Measurements from ENCODE around the gene TMEM163.

TMEM163 gene

DNA sequence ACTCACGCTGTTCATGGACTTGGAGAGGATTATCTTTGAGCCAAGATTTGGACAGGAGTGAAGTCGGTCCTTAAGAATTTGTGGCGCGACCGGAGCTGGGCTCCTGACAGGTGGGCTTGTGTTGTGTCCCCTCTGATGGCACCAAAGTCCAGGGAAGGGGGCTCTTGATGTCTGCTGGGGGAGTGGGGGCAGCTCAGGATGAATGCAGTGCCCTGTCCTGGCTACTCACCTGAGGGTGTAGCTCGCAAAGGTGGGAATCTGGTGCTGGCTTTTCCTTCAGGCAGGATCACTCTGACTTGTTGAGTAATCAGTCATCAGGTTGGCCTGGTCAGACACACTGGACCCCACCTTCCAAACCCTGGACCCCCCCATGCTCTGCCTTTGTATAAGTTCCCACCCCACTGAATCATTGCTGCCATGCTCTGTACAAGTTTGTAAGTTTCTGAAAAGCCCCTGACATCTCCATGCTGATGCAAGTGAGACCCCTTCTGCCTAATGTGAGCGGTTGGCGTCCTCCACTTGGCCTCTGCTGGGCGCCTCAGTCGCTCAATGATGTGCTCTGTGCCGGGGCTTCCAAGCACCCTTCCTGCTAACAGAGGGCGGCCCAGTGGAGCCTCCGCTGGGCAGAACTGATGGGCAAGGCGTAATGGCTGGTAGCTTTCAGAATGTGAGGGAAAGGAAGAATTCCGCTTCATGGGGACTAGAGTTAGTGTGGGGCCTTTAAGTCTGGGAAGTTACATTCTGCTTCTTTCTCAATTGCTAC is 268.9 kb downstream of the TMEM163 start:
- Mint-ChIP-seq H3K9me3 (no peaks in the 10 kb centered on the region), H3K27ac (peak overlapping the region; percentile 32), H3K36me3 (ENCODE audit: low read depth) (peaks cover 21% of the 10 kb centered on the region), H3K4me1 (peaks cover 55% of the 10 kb centered on the region), H3K4me3 (no peak overlapping the region), H3K27me3 (ENCODE audit: low read depth, poor library complexity) (peaks cover 4% of the 10 kb centered on the region)
- no peak for DNase-seq
- TF ChIP-seq, protein P1, sequence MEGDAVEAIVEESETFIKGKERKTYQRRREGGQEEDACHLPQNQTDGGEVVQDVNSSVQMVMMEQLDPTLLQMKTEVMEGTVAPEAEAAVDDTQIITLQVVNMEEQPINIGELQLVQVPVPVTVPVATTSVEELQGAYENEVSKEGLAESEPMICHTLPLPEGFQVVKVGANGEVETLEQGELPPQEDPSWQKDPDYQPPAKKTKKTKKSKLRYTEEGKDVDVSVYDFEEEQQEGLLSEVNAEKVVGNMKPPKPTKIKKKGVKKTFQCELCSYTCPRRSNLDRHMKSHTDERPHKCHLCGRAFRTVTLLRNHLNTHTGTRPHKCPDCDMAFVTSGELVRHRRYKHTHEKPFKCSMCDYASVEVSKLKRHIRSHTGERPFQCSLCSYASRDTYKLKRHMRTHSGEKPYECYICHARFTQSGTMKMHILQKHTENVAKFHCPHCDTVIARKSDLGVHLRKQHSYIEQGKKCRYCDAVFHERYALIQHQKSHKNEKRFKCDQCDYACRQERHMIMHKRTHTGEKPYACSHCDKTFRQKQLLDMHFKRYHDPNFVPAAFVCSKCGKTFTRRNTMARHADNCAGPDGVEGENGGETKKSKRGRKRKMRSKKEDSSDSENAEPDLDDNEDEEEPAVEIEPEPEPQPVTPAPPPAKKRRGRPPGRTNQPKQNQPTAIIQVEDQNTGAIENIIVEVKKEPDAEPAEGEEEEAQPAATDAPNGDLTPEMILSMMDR (IDR thresholded peaks at IDR 0.05) = no peak

DNA sequence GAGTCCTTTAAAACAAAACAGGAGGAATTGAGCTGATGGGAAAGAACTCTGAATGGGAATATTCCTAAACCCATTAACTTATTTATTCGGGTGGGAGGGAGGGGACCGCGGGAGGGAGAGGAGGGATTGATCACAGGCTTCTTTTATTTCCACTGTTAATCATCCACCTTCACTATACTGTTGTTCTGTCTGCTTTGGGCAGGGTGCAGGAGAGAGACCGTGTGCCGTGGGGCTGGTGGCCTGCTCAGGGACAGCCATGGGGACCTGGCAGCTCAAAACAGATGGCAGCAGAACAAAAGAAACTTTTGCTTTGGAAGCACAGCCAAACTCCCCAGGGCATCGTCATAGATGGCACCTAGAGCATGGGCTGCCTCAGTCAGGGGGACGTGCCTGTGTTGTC is 269.6 kb downstream of the TMEM163 start:
- Mint-ChIP-seq H3K36me3 (ENCODE audit: low read depth) (peaks cover 21% of the 10 kb centered on the region), H3K27ac (no peak overlapping the region), H3K4me1 (peaks cover 47% of the 10 kb centered on the region), H3K4me3 (no peak overlapping the region), H3K27me3 (ENCODE audit: low read depth, poor library complexity) (peaks cover 4% of the 10 kb centered on the region), H3K9me3 (no peaks in the 10 kb centered on the region)
- no peak for DNase-seq
- TF ChIP-seq, protein P1 (IDR thresholded peaks at IDR 0.05) = no peak

DNA sequence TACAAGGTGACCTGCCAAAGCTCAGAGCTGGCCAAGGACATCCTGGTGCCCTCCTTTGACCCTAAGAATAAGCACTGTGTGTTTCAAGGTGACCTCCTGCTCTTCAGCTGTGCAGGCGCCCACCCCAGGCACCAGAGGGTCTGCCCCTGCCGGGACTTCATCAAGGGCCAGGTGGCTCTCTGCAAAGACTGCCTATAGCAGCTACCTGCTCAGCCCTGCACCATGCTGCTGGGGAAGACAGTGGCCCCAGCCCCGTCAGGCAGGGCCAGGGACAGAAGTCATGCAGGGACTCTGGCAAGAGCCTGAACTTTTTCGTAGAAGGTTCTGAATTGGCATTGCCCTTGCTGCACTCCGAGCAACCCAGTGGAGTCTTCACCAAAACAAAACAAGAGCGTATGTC is 270.1 kb downstream of the TMEM163 start:
- no peak overlapping the region for H3K4me3 Mint-ChIP-seq
- TF ChIP-seq, protein P1 (IDR thresholded peaks at IDR 0.05) = no peak
- peaks cover 4% of the 10 kb centered on the region for H3K27me3 Mint-ChIP-seq (ENCODE audit: low read depth, poor library complexity)
- no peaks in the 10 kb centered on the region for H3K9me3 Mint-ChIP-seq
- H3K27ac Mint-ChIP-seq = peak overlapping the region; percentile 45
- peaks cover 21% of the 10 kb centered on the region for H3K36me3 Mint-ChIP-seq (ENCODE audit: low read depth)
- peaks cover 42% of the 10 kb centered on the region for H3K4me1 Mint-ChIP-seq
- no peak for DNase-seq

DNA sequence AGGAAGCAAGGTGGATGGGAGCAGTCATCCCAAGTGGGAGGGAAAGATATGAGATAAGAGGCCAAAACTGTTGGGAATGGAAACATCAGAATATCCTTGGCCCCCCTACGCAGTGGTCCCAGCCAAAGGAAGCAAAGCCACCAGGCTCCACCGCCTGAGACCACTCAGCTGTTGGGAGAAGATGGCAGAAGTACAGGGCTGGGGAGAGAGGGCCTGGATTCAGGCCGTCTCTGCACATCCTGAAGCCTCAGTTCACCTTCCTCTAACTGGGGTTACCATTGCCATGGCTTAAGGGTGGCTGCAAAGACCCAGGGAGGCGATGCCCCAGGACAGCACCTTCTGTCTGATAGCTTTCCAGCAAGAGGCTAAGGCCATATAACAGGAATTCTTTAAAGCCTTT is 271.1 kb downstream of the TMEM163 start:
- Mint-ChIP-seq H3K4me3 (no peak overlapping the region), H3K4me1 (peaks cover 40% of the 10 kb centered on the region), H3K27ac (no peak overlapping the region), H3K27me3 (ENCODE audit: low read depth, poor library complexity) (peaks cover 4% of the 10 kb centered on the region), H3K36me3 (ENCODE audit: low read depth) (peaks cover 23% of the 10 kb centered on the region), H3K9me3 (no peaks in the 10 kb centered on the region)
- no peak for DNase-seq
- TF ChIP-seq, protein P1 (IDR thresholded peaks at IDR 0.05) = no peak

DNA sequence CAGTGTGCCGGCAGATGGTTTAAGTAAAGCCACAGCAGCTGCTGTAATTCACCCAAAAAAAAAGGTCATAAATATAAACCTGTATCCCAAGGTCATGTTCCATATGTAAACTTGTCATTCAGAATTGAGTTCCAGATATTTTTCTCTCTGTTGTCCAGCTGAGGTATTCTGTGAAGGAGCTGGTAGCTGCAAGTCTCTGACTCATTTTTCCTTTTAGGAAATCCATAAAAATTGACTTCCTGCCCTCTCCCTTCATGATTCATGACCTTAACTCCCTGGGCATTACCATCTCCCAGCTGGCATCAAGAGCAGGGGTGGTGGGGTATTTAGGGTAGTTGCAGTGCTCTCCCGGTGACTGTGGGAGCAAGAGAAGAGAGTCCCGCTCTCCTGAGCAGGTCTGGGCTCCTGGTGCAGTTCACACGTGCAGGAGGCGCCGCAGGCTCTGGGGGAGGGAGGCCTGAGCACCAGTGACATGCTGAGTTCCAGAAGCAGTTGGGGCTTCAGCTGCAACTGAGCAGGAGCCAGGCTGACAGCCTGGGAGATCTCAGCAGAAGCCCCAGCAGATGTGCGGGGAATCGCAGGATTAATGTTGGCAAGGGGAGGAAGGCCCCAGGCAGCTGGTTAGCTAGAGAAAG is 272.3 kb downstream of the TMEM163 start:
- peaks cover 27% of the 10 kb centered on the region for H3K36me3 Mint-ChIP-seq (ENCODE audit: low read depth)
- H3K27ac Mint-ChIP-seq = peak overlapping the region; percentile 50
- no peak overlapping the region for H3K4me3 Mint-ChIP-seq
- H3K27me3 Mint-ChIP-seq (ENCODE audit: low read depth, poor library complexity) = no peaks in the 10 kb centered on the region
- peaks cover 36% of the 10 kb centered on the region for H3K4me1 Mint-ChIP-seq
- TF ChIP-seq, protein P1 (IDR thresholded peaks at IDR 0.05) = no peak
- no peaks in the 10 kb centered on the region for H3K9me3 Mint-ChIP-seq
- no peak for DNase-seq

All from nephron progenitor cell (in vitro differentiated cells).